WI38 (cell line): ENCODE measurements around the gene SLC35B2.

Source experiments
- H3K4me3 ChIP-seq: 2 replicates; pipeline ENCODE4 v1.5.1; 2011; ENCODE audit warnings: low read depth, mild to moderate bottlenecking, control low read depth, low read length
- CTCF ChIP-seq: IDR thresholded peaks from 2 replicates; pipeline ENCODE4 v1.5.1; 2012; ENCODE audit warnings: low read depth, mild to moderate bottlenecking, control low read depth, low read length

Gene SLC35B2

GRCh38 chr6:44257753-44258324 lies 511 bp upstream of the SLC35B2 start:
- TF ChIP-seq CTCF, result no peak
- peak overlapping the region; percentile 95 for H3K4me3 ChIP-seq

GRCh38 chr6:44256775-44257024 lies 628 bp downstream of the SLC35B2 start:
- peak overlapping the region; percentile 95 for H3K4me3 ChIP-seq
- TF ChIP-seq CTCF, result no peak

GRCh38 chr6:44255871-44256774 lies 1.2 kb downstream of the SLC35B2 start:
- peak overlapping the region; percentile 95 for H3K4me3 ChIP-seq
- no peak for TF ChIP-seq CTCF

- TF ChIP-seq CTCF, result no peak
Measured at GRCh38 chr6:44255105-44255808, 2.1 kb downstream of the SLC35B2 start.

GRCh38 chr6:44254191-44255104 lies 2.9 kb downstream of the SLC35B2 start:
- no peak overlapping the region for H3K4me3 ChIP-seq
- TF ChIP-seq CTCF, result no peak

More at GRCh38 chr6:44255105-44255808, 2.1 kb downstream of the SLC35B2 start:
- peak overlapping the region; percentile 95 for H3K4me3 ChIP-seq

GRCh38 chr6:44253307-44254101 lies 3.8 kb downstream of the SLC35B2 start:
- no peak overlapping the region for H3K4me3 ChIP-seq

More at GRCh38 chr6:44253307-44254101, 3.8 kb downstream of the SLC35B2 start:
- peak; percentile 45; the same call in 1 of the 2 replicates for TF ChIP-seq CTCF
